Retinal pigment epithelial cell (primary cell): Measurements from ENCODE around the gene SGPL1.

ENCODE experiments used
- DNase-seq: peaks from one replicate; pipeline ENCODE4 v3.0.0-alpha.2; 2010; ENCODE audit warnings: low read depth
- H3K4me3 ChIP-seq: 2 replicates; pipeline ENCODE4 v1.5.1; 2011; ENCODE audit warnings: mild to moderate bottlenecking, low read length, control low read depth, moderate library complexity
- CTCF ChIP-seq: conservative IDR thresholded peaks from 2 replicates; pipeline ENCODE4 v1.5.1; 2011; ENCODE audit warnings: low read depth, low read length, control low read depth, inconsistent platforms

Gene SGPL1

DNA sequence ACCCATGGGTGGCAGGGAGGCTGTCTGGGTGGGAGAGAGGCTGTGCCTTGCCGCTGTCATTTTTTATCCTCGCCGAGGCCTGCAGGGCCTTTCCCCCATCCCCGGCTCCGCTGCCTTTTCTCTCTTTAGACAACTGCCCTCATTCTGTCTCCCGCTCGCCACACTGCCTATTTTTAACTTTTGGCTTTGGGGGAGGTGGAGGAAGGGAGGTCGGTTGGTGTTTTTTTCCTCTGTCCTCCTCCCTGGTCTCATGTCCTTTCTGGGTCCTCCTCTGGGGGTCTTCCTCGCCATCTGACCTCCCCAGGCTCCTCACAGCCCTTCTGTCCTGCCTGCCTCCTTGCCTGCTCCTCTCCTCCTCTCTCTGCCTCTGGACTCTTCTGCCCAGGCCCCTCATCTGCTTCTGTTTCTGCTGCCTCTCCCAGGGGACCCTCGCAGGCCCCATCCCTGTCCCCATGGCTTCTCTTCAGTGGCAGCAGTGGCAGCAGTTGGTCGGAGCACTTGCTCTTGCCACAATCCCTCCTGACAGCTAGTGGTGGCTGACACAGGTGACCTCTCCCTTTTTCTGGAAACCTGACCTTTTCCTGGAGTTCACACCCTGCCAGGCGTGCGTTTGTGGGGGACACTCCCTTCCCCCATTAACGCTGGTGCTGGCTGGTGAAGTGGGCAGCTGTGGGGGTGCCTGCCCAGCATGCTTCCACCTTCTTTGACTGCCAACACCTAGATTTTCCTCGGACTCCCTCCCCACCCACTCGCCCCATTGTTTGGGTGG is 92.1 kb downstream of the SGPL1 start:
- H3K4me3 ChIP-seq = no peak overlapping the region
- DNase-seq = no peak
- no peak for TF ChIP-seq CTCF

- no peak for TF ChIP-seq CTCF
- no peak for DNase-seq
These were observed 92.9 kb downstream of the SGPL1 start for GRCh38 chr10:70908406-70909296.

DNA sequence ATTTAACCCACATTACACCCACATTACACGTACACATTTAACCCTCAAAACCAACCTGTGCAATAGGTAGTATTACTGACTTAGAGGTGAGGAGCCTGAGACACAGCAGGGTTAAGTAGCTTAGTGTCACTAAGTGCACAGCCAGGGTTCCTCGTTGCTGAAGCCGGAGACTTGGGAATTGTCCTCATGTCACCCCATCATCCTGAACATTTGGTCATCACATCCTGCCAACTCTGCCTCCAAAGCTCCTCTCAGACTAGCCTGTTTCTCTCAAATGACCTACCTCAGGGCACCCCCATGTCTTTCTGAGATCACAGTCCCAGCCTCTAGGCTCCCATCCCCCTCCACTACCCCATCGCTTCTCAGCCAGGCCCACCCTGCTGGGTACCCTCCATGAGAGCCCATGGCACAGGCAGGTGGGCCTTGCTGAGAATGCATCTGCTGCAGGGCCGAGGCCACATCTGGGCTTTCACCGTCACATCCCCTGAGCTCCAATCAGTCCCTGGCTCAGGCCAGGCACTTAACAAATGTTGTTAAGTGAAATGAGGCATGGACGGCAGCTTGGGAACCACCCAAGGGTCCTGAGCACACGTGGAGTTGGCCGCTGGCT is 93.7 kb downstream of the SGPL1 start:
- no peak for DNase-seq
- H3K4me3 ChIP-seq = no peak overlapping the region
- no peak for TF ChIP-seq CTCF

More at GRCh38 chr10:70908406-70909296, 92.9 kb downstream of the SGPL1 start:
- no peak overlapping the region for H3K4me3 ChIP-seq

DNA sequence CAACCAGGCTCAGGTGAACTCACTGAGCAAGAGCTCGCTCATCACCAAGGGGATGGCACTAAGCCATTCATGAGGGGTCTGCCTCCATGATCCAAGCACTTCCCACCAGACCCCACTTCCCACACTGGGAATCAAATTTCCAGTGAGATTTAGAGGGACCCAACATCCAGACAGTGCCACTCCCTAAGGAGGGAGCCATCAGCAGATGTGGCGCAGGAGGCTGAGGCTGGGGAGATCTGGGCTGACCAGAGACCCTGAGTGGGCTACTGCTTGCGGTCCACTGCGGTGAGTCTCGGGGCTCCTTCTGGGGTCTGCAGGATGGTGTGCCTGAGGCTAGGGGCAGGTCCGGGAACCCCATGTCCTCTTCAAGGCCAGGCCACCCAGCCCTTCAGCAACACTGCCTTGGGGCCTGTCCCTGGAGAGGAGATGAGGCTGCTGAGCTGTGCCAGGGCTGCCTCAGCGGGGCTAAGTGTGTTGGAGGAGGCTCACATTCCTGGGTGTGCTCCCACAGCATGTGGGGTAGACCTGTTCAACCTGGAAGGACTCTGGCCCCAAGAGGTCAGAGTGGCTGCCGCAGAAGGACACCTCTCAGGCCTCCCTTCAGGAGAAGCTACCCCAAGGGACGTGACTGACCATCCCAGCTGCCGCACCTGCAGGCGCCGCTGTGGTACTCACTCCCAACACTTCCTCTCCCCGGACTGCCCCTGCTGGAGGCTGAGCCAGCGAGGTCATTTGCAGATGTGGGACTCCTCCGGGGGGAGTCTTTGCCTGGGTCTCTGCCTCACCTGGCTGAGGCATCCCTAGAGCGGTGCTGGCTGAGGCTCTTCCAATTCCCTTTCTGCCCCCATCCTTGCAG is 95.0 kb downstream of the SGPL1 start:
- no peak overlapping the region for H3K4me3 ChIP-seq
- DNase-seq = no peak
- TF ChIP-seq CTCF = no peak

DNA sequence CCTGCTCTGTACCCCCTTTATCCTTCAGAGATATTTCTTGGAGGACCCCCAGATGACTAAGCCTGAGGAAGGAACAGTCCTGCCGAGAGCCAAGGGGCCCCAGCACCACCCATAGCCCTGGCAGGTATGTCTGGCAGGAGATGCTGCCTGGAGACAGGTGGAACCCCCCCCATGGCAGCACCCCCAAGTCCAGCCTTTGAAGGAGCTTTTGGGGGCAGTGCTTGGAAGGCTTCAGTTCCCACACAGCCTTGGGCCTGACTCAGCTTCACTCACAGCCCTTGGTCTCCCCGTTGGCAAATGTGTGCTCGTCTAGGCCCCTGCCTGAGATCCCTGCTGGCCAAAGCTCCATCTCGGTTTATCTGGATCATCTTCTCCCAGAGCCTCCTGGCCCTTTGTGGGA is 95.6 kb downstream of the SGPL1 start:
- no peak for TF ChIP-seq CTCF
- no peak overlapping the region for H3K4me3 ChIP-seq
- DNase-seq = no peak

DNA sequence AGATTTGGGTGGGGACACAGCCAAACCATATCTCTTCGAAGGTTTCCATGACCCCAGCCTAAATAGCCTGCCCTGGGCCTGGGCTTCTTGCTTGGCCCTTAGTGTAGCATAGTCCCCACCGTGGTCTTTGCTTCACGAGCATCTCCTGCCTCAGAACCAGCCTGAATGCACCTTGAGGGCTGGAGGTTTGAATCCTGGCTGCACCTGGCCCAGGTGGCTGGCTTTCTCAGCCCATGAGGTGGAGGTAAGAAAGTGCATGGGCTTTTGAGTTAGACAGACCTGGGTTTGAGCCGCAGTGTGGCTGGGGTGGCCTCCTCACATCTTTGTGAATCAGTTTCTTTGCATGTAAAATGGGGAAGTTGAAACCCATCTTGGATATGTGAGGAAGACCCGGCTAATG is 96.8 kb downstream of the SGPL1 start:
- TF ChIP-seq CTCF = no peak
- DNase-seq = no peak
- H3K4me3 ChIP-seq = no peak overlapping the region
